Measurements from ENCODE around the gene IPMK.
"Not testable (repeated sequence)": the region's sequence is repeated elsewhere in the genome, so short reads cannot be mapped to it uniquely, and the experiment has no call there.

Gene IPMK

DNA sequence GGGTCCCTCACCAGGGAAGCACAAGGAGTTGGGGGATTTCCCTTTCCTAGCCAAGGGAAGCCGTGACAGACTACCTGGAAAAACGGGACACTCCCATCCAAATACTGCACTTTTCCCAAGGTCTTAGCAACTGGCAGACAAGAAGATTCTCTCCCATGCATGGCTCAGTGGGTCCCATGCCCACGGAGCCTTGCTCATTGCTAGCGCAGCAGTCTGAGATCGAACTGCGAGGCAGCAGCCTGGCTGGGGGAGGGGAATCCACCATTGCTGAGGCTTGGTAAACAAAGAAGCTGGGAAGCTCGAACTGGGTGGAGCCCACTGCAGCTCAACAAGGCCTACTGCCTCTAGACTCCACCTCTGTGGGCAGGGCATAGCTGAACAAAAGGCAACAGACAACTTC is 37.8 kb downstream of the IPMK start:
- H3K27ac ChIP-seq (ENCODE audit: extremely low read depth, low read depth, low read length); POLR2A ChIA-PET; CTCF ChIA-PET; H3K4me3 ChIP-seq (ENCODE audit: low read depth, low read length); H3K9me3 ChIP-seq (ENCODE audit: control insufficient read depth, insufficient read depth, low read depth, low read length); H3K36me3 ChIP-seq (ENCODE audit: control insufficient read depth in 2 of 2, insufficient read depth in 1 of 2, low read length in 2 of 2); H3K4me1 ChIP-seq (ENCODE audit: control insufficient read depth, insufficient read depth, low read length): not testable (repeated sequence)

DNA sequence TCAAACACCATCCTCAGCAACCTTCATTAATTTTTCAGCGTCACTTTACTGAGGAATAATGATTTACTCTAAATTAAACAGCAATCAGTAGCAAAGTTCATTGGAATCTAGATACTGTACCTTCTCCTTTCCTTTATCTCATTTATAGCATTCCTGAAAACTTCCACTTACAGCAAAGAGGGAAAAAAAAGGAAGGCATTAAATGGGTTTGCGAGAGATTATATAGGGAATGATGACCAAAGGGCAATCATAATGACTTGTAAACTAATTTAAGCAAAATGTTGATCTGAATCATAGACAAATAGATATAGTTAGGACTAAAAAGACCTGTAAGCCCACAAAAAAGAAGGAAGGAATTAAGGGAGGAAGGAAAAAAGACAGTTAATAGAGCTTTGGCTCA is 42.0 kb downstream of the IPMK start:
- no peaks in the 10 kb centered on the region for H3K9me3 ChIP-seq (ENCODE audit: control insufficient read depth, insufficient read depth, low read depth, low read length)
- ChIA-PET POLR2A (no interaction called here), CTCF (interaction anchor here (0.7 to 1.2 kb wide), 2 partner anchors 8 to 568 kb away, joined by 3 to 4 read pairs; no protein-coding TSS in a partner anchor)
- peaks cover 7% of the 10 kb centered on the region; the same call in 1 of the 2 replicates for H3K4me1 ChIP-seq (ENCODE audit: control insufficient read depth, insufficient read depth, low read length)
- TF ChIP-seq KLF8 (tag by site-specific recombination; IDR thresholded peaks at IDR 0.05): no peak
- no peak for TF ChIP-seq ZNF692 (tag by site-specific recombination; IDR thresholded peaks at IDR 0.05)
- TF ChIP-seq ZNF548 (tag by site-specific recombination; IDR thresholded peaks at IDR 0.05): no peak
- no peak for TF ChIP-seq ZNF16 (tag by site-specific recombination; IDR thresholded peaks at IDR 0.05; ENCODE audit: low read depth)
- TF ChIP-seq ZNF266 (tag by site-specific recombination; IDR thresholded peaks at IDR 0.05; ENCODE audit: low read depth): no peak
- TF ChIP-seq ZNF133 (tag by site-specific recombination; IDR thresholded peaks at IDR 0.05): no peak
- no peak for TF ChIP-seq ZNF76 (tag by site-specific recombination; IDR thresholded peaks at IDR 0.05; ENCODE audit: borderline replicate concordance, low read depth)
- no peak for TF ChIP-seq ZNF837 (tag by site-specific recombination; IDR thresholded peaks at IDR 0.05)
- TF ChIP-seq ZNF426 (tag by site-specific recombination; IDR thresholded peaks at IDR 0.05): no peak
- no peak for TF ChIP-seq IKZF3 (tag by site-specific recombination; IDR thresholded peaks at IDR 0.05)
- no peak for TF ChIP-seq ZNF776 (tag by site-specific recombination; IDR thresholded peaks at IDR 0.05; ENCODE audit: borderline replicate concordance)
- no peak for TF ChIP-seq ATF2 (tag by site-specific recombination; IDR thresholded peaks at IDR 0.05; ENCODE audit: low read depth)
- no peak for TF ChIP-seq BCL11B (tag by site-specific recombination; IDR thresholded peaks at IDR 0.05; ENCODE audit: low read depth)
- TF ChIP-seq ZNF624 (tag by site-specific recombination; IDR thresholded peaks at IDR 0.05): no peak
- no peak for TF ChIP-seq ZNF521 (tag by site-specific recombination; IDR thresholded peaks at IDR 0.05)
- TF ChIP-seq, protein P1, sequence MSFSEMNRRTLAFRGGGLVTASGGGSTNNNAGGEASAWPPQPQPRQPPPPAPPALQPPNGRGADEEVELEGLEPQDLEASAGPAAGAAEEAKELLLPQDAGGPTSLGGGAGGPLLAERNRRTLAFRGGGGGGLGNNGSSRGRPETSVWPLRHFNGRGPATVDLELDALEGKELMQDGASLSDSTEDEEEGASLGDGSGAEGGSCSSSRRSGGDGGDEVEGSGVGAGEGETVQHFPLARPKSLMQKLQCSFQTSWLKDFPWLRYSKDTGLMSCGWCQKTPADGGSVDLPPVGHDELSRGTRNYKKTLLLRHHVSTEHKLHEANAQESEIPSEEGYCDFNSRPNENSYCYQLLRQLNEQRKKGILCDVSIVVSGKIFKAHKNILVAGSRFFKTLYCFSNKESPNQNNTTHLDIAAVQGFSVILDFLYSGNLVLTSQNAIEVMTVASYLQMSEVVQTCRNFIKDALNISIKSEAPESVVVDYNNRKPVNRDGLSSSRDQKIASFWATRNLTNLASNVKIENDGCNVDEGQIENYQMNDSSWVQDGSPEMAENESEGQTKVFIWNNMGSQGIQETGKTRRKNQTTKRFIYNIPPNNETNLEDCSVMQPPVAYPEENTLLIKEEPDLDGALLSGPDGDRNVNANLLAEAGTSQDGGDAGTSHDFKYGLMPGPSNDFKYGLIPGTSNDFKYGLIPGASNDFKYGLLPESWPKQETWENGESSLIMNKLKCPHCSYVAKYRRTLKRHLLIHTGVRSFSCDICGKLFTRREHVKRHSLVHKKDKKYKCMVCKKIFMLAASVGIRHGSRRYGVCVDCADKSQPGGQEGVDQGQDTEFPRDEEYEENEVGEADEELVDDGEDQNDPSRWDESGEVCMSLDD (tag by site-specific recombination; IDR thresholded peaks at IDR 0.05): no peak
- peaks cover 0 to 12% of the 10 kb centered on the region in 2 experiments; a peak in 1 of 3 replicates for H3K36me3 ChIP-seq (ENCODE audit: control insufficient read depth in 2 of 2, insufficient read depth in 1 of 2, low read length in 2 of 2)
- H3K4me3 ChIP-seq (ENCODE audit: low read depth, low read length): no peak overlapping the region
- no peak overlapping the region for H3K27ac ChIP-seq (ENCODE audit: extremely low read depth, low read depth, low read length)

- CTCF ChIA-PET: interaction anchor here (0.6 kb wide), 1 partner anchor 129 kb away, joined by 3 read pairs; no protein-coding TSS in a partner anchor
- H3K9me3 ChIP-seq (ENCODE audit: control insufficient read depth, insufficient read depth, low read depth, low read length): no peaks in the 10 kb centered on the region
- H3K27ac ChIP-seq (ENCODE audit: extremely low read depth, low read depth, low read length): no peak overlapping the region
- H3K4me1 ChIP-seq (ENCODE audit: control insufficient read depth, insufficient read depth, low read length): peaks cover 5% of the 10 kb centered on the region
- peaks cover 0 to 8% of the 10 kb centered on the region in 2 experiments; a peak in 2 of 3 replicates for H3K36me3 ChIP-seq (ENCODE audit: control insufficient read depth in 2 of 2, insufficient read depth in 1 of 2, low read length in 2 of 2)
- H3K4me3 ChIP-seq (ENCODE audit: low read depth, low read length): no peak overlapping the region
- POLR2A ChIA-PET: no interaction called here
- TF ChIP-seq ZBTB1 (tag by site-specific recombination; IDR thresholded peaks at IDR 0.05) (no peak), REPIN1 (tag by site-specific recombination; IDR thresholded peaks at IDR 0.05; ENCODE audit: low read depth) (no peak), ZNF121 (tag by site-specific recombination; IDR thresholded peaks at IDR 0.05) (no peak), ZNF621 (tag by site-specific recombination; IDR thresholded peaks at IDR 0.05) (no peak), ZNF660 (tag by site-specific recombination; IDR thresholded peaks at IDR 0.05) (no peak), OVOL3 (tag by site-specific recombination; IDR thresholded peaks at IDR 0.05) (no peak), SALL2 (tag by site-specific recombination; IDR thresholded peaks at IDR 0.05; ENCODE audit: borderline replicate concordance) (no peak), ZNF223 (tag by site-specific recombination; IDR thresholded peaks at IDR 0.05) (no peak), ZSCAN30 (tag by site-specific recombination; IDR thresholded peaks at IDR 0.05) (no peak)
- TF ChIP-seq, protein P2, sequence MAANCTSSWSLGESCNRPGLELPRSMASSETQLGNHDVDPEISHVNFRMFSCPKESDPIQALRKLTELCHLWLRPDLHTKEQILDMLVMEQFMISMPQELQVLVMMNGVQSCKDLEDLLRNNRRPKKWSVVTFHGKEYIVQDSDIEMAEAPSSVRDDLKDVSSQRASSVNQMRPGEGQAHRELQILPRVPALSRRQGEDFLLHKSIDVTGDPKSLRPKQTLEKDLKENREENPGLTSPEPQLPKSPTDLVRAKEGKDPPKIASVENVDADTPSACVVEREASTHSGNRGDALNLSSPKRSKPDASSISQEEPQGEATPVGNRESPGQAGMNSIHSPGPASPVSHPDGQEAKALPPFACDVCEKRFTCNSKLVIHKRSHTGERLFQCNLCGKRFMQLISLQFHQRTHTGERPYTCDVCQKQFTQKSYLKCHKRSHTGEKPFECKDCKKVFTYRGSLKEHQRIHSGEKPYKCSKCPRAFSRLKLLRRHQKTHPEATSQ (tag by site-specific recombination; IDR thresholded peaks at IDR 0.05): no peak
Observed at GRCh38 chr10:58220769-58221451, 46.8 kb downstream of the IPMK start.

Data from HEK293 (cell line).